ENCODE measurements around the gene OR4K14.
"Not testable (repeated sequence)": the region's sequence is repeated elsewhere in the genome, so short reads cannot be mapped to it uniquely, and the experiment has no call there.

OR4K14 gene

GRCh38 chr14:20019257-20019865, at the start of gene OR4K14:
TSS of gene OR4K14 (minus strand) at chr14:20019307. CDS start at chr14:20015193, 4,114 bp downstream.
- no peak for DNase-seq

- no peak for DNase-seq
Observed at GRCh38 chr14:20059745-20060144, 40.6 kb upstream of the OR4K14 start, which contains the start of gene OR4L1. TSS of gene OR4L1 (plus strand) at chr14:20060045. CDS start at chr14:20060045, 0 bp downstream.

- no peak for DNase-seq
Observed at GRCh38 chr14:20048202-20048601, 29.1 kb upstream of the OR4K14 start.

- no peak for DNase-seq
Observed at GRCh38 chr14:20044243-20044642, 25.1 kb upstream of the OR4K14 start.

GRCh38 chr14:20035938-20036337, 16.8 kb upstream of the OR4K14 start, which contains the start of gene OR4K13:
TSS of gene OR4K13 (minus strand) at chr14:20036038. CDS start at chr14:20034758, 1,280 bp downstream.
- DNase-seq = no peak

GRCh38 chr14:20035449-20035848, 16.3 kb upstream of the OR4K14 start:
- no peak for DNase-seq

- DNase-seq = no peak
Observed at GRCh38 chr14:20031058-20031457, 12.0 kb upstream of the OR4K14 start.

- DNase-seq = no peak
Observed at GRCh38 chr14:20008156-20008555, 11.0 kb downstream of the OR4K14 start.

- no peak for DNase-seq
Observed at GRCh38 chr14:20002319-20002718, 16.8 kb downstream of the OR4K14 start.

GRCh38 chr14:20001863-20002262, 17.2 kb downstream of the OR4K14 start, which contains the start of gene OR4Q2:
TSS of gene OR4Q2 (plus strand) at chr14:20002163.
- no peak for DNase-seq

- DNase-seq = no peak
Observed at GRCh38 chr14:19993438-19993837, 25.7 kb downstream of the OR4K14 start.

- no peak for DNase-seq
Observed at GRCh38 chr14:19975291-19975690, 43.8 kb downstream of the OR4K14 start, which contains the start of gene OR4K15. TSS of gene OR4K15 (plus strand) at chr14:19975591. CDS start at chr14:19975591, 0 bp downstream.

- no peak for DNase-seq
Observed at GRCh38 chr14:19974844-19975243, 44.3 kb downstream of the OR4K14 start.

- not testable (repeated sequence) for DNase-seq
Observed at GRCh38 chr14:19969735-19970134, 49.4 kb downstream of the OR4K14 start.
